Esophagus muscularis mucosa (tissue), 4 donors: Measurements from ENCODE around the gene RINT1.

Experiments used
- CTCF ChIP-seq, 3 experiments: fragments of 200-600 bp in 2 of 3; fragments of 450-650 bp in 1 of 3; sonication (generic) in 2 of 3; IDR thresholded peaks; one replicate each; pipeline ENCODE4 v1.5.1; 2017 to 2019; ENCODE audit warnings: antibody characterized with exemption in 3 of 3, mild to moderate bottlenecking in 2 of 3, moderate library complexity in 1 of 3
- EP300 ChIP-seq: sonication (generic); formaldehyde crosslinking; IDR thresholded peaks from one replicate; pipeline ENCODE4 v1.6.1; 2017; ENCODE audit warnings: antibody characterized with exemption
- POLR2A ChIP-seq: fragments of 450-650 bp; IDR thresholded peaks from one replicate; pipeline ENCODE4 v1.6.1; 2017; ENCODE audit warnings: antibody characterized with exemption, moderate library complexity, mild to moderate bottlenecking, low read depth
- POLR2AphosphoS5 ChIP-seq, 2 donors: sonication (generic); formaldehyde crosslinking; IDR thresholded peaks; one replicate each; pipeline ENCODE4 v1.6.1; 2017; ENCODE audit warnings: antibody characterized with exemption in 2 of 2

- TF ChIP-seq CTCF (IDR thresholded peaks at IDR 0.05) (no peak), POLR2AphosphoS5 (IDR thresholded peaks at IDR 0.05) (no peak), EP300 (no peak), POLR2A (no peak)
Measured at GRCh38 chr7:105530546-105530945, 1.5 kb upstream of the RINT1 start.
